ENCODE results near the gene SH3RF3.
A peak's percentile ranks its signal among the peaks of the same experiment; 100 is the strongest.

Gene SH3RF3

DNA sequence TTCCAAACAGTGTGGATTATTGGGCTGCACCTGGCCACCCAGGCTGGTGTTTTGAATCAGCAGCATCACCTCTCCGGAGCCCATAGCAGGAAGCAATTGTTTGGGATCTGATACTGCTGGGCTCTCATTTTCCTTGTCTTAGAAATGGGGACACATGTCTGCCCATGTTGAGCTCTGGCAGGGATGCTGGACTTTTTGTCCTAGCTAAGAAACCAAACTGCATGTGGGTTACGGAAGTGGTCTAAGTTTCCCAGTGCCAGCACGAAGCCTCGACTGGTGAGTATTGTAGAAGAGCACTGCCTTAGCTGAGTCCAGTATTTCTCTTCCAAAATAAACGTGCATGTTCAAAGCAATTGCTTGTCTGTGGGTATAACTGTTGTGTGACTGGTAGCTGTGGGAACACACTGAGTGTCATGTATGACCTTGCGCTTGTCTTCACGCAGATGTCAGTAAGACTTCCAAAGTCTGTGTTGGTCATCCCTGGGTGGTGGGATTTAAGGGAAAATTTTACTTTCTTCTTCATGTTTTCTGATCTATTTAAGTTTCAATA lies 43.6 kb downstream of the SH3RF3 start:
- no peak overlapping the region for H3K4me3 ChIP-seq (ENCODE audit: severe bottlenecking)
- no peaks in the 10 kb centered on the region for H3K36me3 ChIP-seq (ENCODE audit: low read depth)
- H3K4me1 ChIP-seq (ENCODE audit: insufficient read depth, poor library complexity, severe bottlenecking): peaks cover 22% of the 10 kb centered on the region
- DNase-seq (ENCODE audit: low spot score): no peak
- H3K9me3 ChIP-seq (ENCODE audit: severe bottlenecking): peaks cover 2% of the 10 kb centered on the region
- no peak for TF ChIP-seq CTCF (IDR thresholded peaks at IDR 0.05; ENCODE audit: poor library complexity, severe bottlenecking)
- H3K27me3 ChIP-seq (ENCODE audit: insufficient read depth, poor library complexity, severe bottlenecking): no peaks in the 10 kb centered on the region
- ATAC-seq (ENCODE audit: low read depth): no peak
- peak overlapping the region; percentile 73 for H3K27ac ChIP-seq (ENCODE audit: poor library complexity, severe bottlenecking)

DNA sequence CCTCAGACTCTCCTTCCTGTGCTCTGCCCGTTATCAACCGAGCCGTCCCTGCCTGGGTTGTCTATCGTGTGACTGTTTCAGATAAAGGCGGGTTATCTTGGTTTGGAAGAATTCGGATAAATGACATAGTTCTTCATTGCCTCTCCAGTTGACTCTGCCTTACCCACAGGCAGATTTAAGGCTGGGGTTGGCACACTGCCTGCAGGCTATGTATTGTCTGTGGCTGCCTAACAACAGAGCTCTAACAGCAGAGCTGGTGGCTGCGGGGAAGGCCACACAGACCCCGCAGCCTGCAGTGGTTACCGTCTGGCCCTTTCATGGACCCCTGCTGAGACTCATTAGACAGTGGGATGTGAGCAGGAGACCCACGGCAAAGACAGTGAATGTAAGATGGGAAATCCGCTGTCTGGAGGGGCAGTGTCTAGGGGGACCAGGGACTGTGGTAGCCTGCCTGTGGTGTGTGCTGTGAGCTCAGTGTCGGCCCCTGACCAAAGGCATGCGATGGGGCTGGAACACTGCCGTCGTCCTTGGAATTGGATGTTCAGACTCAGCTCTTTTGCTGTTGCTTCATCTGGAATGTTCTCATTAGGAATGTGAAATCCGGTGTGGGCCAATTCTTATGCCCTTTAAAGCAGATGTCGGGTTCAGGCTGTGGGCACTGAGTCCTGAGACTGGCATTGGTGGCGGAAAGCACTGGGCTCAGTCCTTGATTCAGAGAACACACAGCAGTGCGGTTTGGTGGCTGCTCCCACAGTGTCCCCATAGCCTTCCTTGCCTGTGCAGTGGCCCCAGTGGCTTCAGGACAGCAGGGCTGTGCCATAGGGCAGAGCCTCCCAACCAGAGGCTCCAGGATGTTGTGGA lies 44.5 kb downstream of the SH3RF3 start:
- ATAC-seq (ENCODE audit: low read depth) (no peak), DNase-seq (ENCODE audit: low spot score) (no peak)
- H3K4me3 ChIP-seq (ENCODE audit: severe bottlenecking): no peak overlapping the region
- H3K27ac ChIP-seq (ENCODE audit: poor library complexity, severe bottlenecking): no peak overlapping the region
- H3K36me3 ChIP-seq (ENCODE audit: low read depth): no peaks in the 10 kb centered on the region
- peaks cover 22% of the 10 kb centered on the region for H3K4me1 ChIP-seq (ENCODE audit: insufficient read depth, poor library complexity, severe bottlenecking)
- H3K9me3 ChIP-seq (ENCODE audit: severe bottlenecking): peaks cover 2% of the 10 kb centered on the region
- H3K27me3 ChIP-seq (ENCODE audit: insufficient read depth, poor library complexity, severe bottlenecking): no peaks in the 10 kb centered on the region
- no peak for TF ChIP-seq CTCF (IDR thresholded peaks at IDR 0.05; ENCODE audit: poor library complexity, severe bottlenecking)

GRCh38 chr2:109174214-109174613 lies 45.2 kb downstream of the SH3RF3 start:
- no peak for ATAC-seq (ENCODE audit: low read depth)
- no peak for TF ChIP-seq CTCF (IDR thresholded peaks at IDR 0.05; ENCODE audit: poor library complexity, severe bottlenecking)
- DNase-seq (ENCODE audit: low spot score): no peak
- Histone ChIP-seq H3K27me3 (ENCODE audit: insufficient read depth, poor library complexity, severe bottlenecking) (no peaks in the 10 kb centered on the region), H3K9me3 (ENCODE audit: severe bottlenecking) (peaks cover 2% of the 10 kb centered on the region), H3K4me1 (ENCODE audit: insufficient read depth, poor library complexity, severe bottlenecking) (peaks cover 22% of the 10 kb centered on the region), H3K27ac (ENCODE audit: poor library complexity, severe bottlenecking) (no peak overlapping the region), H3K36me3 (ENCODE audit: low read depth) (no peaks in the 10 kb centered on the region), H3K4me3 (ENCODE audit: severe bottlenecking) (no peak overlapping the region)

- no peak overlapping the region for H3K27ac ChIP-seq (ENCODE audit: poor library complexity, severe bottlenecking)
- peaks cover 22% of the 10 kb centered on the region for H3K4me1 ChIP-seq (ENCODE audit: insufficient read depth, poor library complexity, severe bottlenecking)
- H3K36me3 ChIP-seq (ENCODE audit: low read depth): no peaks in the 10 kb centered on the region
- H3K9me3 ChIP-seq (ENCODE audit: severe bottlenecking): peaks cover 2% of the 10 kb centered on the region
- H3K4me3 ChIP-seq (ENCODE audit: severe bottlenecking): no peak overlapping the region
- TF ChIP-seq CTCF (IDR thresholded peaks at IDR 0.05; ENCODE audit: poor library complexity, severe bottlenecking): no peak
- DNase-seq (ENCODE audit: low spot score) (no peak), ATAC-seq (ENCODE audit: low read depth) (no peak)
- no peaks in the 10 kb centered on the region for H3K27me3 ChIP-seq (ENCODE audit: insufficient read depth, poor library complexity, severe bottlenecking)
Measured at GRCh38 chr2:109174626-109175349, 45.8 kb downstream of the SH3RF3 start.

Measured in RWPE2 (cell line).